ENCODE results near the gene ACE. TPM values are rescaled to one million over a fixed set of nuclear protein-coding genes. Genes with fewer than 3 reads are reported as not detected.

Gene ACE
- total RNA-seq, 1 donor from 2014 or later: 1.0 TPM

DNA sequence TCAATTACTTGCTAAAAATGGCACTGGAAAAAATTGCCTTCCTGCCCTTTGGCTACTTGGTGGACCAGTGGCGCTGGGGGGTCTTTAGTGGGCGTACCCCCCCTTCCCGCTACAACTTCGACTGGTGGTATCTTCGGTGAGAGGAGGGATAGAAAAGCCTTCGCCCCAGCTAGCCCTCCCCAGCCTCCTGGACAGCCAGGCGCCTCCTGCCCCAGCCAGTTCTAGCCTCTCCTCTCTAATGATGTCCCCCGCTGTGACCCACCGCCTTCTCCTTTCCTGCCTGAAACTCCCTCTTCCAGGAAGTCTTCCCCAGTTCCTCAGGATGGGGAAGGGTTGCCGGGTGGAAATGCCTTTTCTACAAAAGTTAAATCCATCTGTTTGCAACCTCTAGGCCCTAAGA is 6.2 kb downstream of the ACE start:
- DNase-seq (ENCODE audit: low read depth) (no peak), FAIRE-seq (no peak)
- no peak overlapping the region for H3K9ac ChIP-seq (ENCODE audit: low read length)
- no peaks in the 10 kb centered on the region for H3K79me2 ChIP-seq (ENCODE audit: insufficient read depth, low read length)
- no peak overlapping the region for H3K4me3 ChIP-seq (ENCODE audit: insufficient read depth, low read depth, low read length)
- no peak overlapping the region for H3K4me3 Mint-ChIP-seq (ENCODE audit: unreplicated experiment)
- H3K9me3 ChIP-seq (ENCODE audit: insufficient read depth, low read depth, low read length): no peaks in the 10 kb centered on the region
- peaks cover 59% of the 10 kb centered on the region for H3K27me3 Mint-ChIP-seq (ENCODE audit: low read depth, unreplicated experiment)
- TF ChIP-seq EZH2 (IDR thresholded peaks at IDR 0.05; ENCODE audit: insufficient read depth, low read length) (no peak), CTCF (IDR thresholded peaks at IDR 0.05; ENCODE audit: insufficient read depth, low read depth, low read length) (no peak)
- H3K27me3 ChIP-seq (ENCODE audit: insufficient read depth, low read length): peaks cover under 1% of the 10 kb centered on the region
- H3K27ac Mint-ChIP-seq (ENCODE audit: unreplicated experiment): peak overlapping the region; percentile 67
- H3K9me3 Mint-ChIP-seq (ENCODE audit: unreplicated experiment): peaks cover 2% of the 10 kb centered on the region
- no peak overlapping the region for H2AFZ ChIP-seq (ENCODE audit: low read depth, low read length)
- no peak overlapping the region for H3K27ac ChIP-seq (ENCODE audit: low read depth, low read length)
- peaks cover 7% of the 10 kb centered on the region for H3K4me1 ChIP-seq (ENCODE audit: insufficient read depth, low read length)
- H3K36me3 ChIP-seq (ENCODE audit: insufficient read depth, low read length): no peaks in the 10 kb centered on the region
- no peaks in the 10 kb centered on the region for H3K4me1 Mint-ChIP-seq (ENCODE audit: low read depth, unreplicated experiment)
- no peak overlapping the region for H3K4me2 ChIP-seq (ENCODE audit: low read length)
- no peaks in the 10 kb centered on the region for H3K36me3 Mint-ChIP-seq (ENCODE audit: low read depth, unreplicated experiment)
- peaks cover 3% of the 10 kb centered on the region for H4K20me1 ChIP-seq (ENCODE audit: insufficient read depth, low read length)

DNA sequence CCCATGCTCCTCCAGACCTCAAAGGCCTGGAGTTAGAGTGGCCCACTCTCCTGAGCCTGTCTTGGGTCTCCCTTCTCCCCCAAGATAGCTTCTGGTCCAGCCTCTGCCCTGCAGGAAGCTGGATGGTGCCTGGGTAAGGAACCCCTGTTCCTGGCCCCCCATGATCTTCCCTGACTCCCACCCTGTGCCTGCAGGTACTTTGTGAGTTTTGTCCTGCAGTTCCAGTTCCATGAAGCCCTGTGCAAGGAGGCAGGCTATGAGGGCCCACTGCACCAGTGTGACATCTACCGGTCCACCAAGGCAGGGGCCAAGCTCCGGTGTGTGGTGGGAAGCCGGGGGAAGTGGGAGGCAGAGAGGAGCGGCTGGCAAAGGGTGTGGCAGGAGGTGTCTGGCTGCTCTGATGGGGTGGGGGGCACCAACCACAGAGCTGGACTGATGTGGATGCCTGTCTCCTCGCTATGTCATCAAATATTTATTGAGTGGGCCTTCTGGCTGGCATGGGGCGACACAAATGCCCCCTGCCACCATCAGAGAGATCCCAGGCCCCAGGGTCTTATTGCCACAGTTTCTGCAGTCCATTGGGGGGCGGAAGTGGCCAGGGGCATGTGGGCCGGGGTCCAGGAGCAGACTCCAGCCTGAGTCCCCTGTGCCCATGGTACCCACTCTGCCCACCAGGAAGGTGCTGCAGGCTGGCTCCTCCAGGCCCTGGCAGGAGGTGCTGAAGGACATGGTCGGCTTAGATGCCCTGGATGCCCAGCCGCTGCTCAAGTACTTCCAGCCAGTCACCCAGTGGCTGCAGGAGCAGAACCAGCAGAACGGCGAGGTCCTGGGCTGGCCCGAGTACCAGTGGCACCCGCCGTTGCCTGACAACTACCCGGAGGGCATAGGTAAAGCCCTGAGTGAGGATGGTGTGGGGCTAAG is 7.1 kb downstream of the ACE start:
- H3K4me3 Mint-ChIP-seq (ENCODE audit: unreplicated experiment): no peak overlapping the region
- Histone ChIP-seq H3K4me3 (ENCODE audit: insufficient read depth, low read depth, low read length) (no peak overlapping the region), H3K4me2 (ENCODE audit: low read length) (no peak overlapping the region), H3K27me3 (ENCODE audit: insufficient read depth, low read length) (no peaks in the 10 kb centered on the region), H3K27ac (ENCODE audit: low read depth, low read length) (no peak overlapping the region), H3K9ac (ENCODE audit: low read length) (no peak overlapping the region), H2AFZ (ENCODE audit: low read depth, low read length) (no peak overlapping the region), H3K9me3 (ENCODE audit: insufficient read depth, low read depth, low read length) (no peaks in the 10 kb centered on the region), H3K79me2 (ENCODE audit: insufficient read depth, low read length) (no peaks in the 10 kb centered on the region), H3K36me3 (ENCODE audit: insufficient read depth, low read length) (no peaks in the 10 kb centered on the region), H4K20me1 (ENCODE audit: insufficient read depth, low read length) (no peaks in the 10 kb centered on the region), H3K4me1 (ENCODE audit: insufficient read depth, low read length) (peaks cover 2% of the 10 kb centered on the region)
- no peak overlapping the region for H3K27ac Mint-ChIP-seq (ENCODE audit: unreplicated experiment)
- FAIRE-seq (no peak), DNase-seq (ENCODE audit: low read depth) (no peak)
- H3K4me1 Mint-ChIP-seq (ENCODE audit: low read depth, unreplicated experiment): no peaks in the 10 kb centered on the region
- TF ChIP-seq CTCF (IDR thresholded peaks at IDR 0.05; ENCODE audit: insufficient read depth, low read depth, low read length) (no peak), EZH2 (IDR thresholded peaks at IDR 0.05; ENCODE audit: insufficient read depth, low read length) (no peak)
- no peaks in the 10 kb centered on the region for H3K36me3 Mint-ChIP-seq (ENCODE audit: low read depth, unreplicated experiment)
- H3K9me3 Mint-ChIP-seq (ENCODE audit: unreplicated experiment): no peaks in the 10 kb centered on the region
- peaks cover 59% of the 10 kb centered on the region for H3K27me3 Mint-ChIP-seq (ENCODE audit: low read depth, unreplicated experiment)

Data from astrocyte (in vitro differentiated cells and primary cell).